Stimulated activated CD4-positive, alpha-beta T cell treated with anti-CD3 and anti-CD28 coated beads, Interleukin-4, amount 100 ng/mL, for 24 hours (primary cell): ENCODE measurements around the gene AP2M1.

Source experiments
- DNase-seq: peaks from one replicate; pipeline ENCODE4 v3.0.0-alpha.2; 2020

The AP2M1 gene

DNA sequence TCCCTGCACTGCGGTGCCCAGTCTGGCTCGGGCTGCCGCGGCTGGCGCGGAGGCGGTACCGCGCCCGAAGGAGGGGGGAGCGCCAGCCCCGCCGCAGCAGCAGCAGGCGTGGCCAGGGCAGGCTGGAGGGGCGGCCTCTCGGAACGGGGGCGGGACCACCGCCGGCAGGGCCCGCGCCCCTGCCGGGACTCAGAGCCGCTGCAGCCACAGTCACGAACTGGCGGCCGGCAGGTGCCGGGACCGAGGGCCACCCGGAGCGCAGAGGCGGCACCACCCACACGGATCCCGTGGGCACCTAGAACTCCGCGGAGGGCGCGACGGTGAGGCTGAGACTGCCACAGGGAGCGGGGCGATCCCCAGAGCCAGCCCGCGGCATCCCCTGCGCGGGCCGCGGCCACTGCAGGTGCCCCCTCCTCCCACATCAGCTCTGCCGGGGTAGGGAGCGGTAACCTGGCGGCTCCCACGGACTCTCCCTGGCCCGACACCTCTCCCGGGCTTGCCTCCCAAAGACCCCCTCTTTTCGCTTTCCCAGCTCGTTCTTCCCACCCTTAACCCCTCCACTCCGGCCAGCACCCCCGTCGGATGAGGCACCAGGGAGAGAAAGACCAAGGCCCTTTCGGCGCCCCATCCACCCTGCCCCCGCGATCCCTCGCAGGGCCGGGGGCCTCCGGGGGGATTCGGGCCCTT is 54.9 kb downstream of the AP2M1 start, which contains the start of gene VWA5B2:
Gene VWA5B2 (plus strand): TSS at position 192 of the 687 bp plus-strand sequence. CDS start 944 bp downstream, outside the sequence.
- peak; percentile 65 for DNase-seq

DNA sequence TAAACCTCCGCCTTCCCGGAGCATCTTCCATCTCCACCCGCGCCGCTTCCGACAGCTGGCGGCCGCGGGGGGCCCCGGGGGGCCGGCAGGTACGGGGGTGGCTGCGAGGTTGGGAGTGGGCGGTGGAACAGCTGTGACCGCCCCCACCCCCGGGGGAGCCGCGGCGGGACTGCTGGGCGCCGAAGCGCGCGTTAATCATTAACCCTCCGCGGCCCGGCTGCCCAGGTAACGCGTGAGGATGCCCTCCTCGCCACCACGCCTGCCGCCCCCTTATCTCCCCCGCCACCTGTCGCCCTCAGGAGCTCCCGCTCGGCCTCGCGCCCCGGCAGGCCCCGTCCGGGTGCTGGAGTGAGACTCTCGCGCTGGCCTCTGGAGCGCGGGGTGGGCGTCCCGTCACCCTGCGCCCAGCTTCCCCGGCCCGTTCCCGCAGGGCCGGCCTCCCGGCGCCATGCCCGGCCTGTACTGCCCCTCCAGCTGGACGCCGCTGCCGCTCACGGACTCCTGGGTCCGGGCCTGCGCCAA is 55.5 kb downstream of the AP2M1 start:
- no peak for DNase-seq

- no peak for DNase-seq
Observed at GRCh38 chr3:184230603-184231528, 56.2 kb downstream of the AP2M1 start.

GRCh38 chr3:184231671-184232070 is 57.0 kb downstream of the AP2M1 start:
- no peak for DNase-seq

GRCh38 chr3:184233127-184233843 is 58.6 kb downstream of the AP2M1 start:
- DNase-seq = no peak
